Measurements from ENCODE around the gene IRX1.

The IRX1 gene

GRCh38 chr5:3595006-3595961, at the start of gene IRX1:
Gene IRX1 (plus strand): TSS chr5:3595832. CDS start chr5:3596106, 274 bp downstream.
- no peak for DNase-seq (ENCODE audit: low spot score)

- DNase-seq (ENCODE audit: low spot score): no peak
These were observed 49.6 kb upstream of the IRX1 start for GRCh38 chr5:3546028-3546427.

- DNase-seq (ENCODE audit: low spot score): no peak
These were observed 31.5 kb upstream of the IRX1 start for GRCh38 chr5:3564116-3564515.

- DNase-seq (ENCODE audit: low spot score): no peak
These were observed 30.7 kb upstream of the IRX1 start for GRCh38 chr5:3564827-3565518.

- DNase-seq (ENCODE audit: low spot score): no peak
These were observed 10.7 kb upstream of the IRX1 start for GRCh38 chr5:3584724-3585531.

GRCh38 chr5:3590161-3590966, 5.3 kb upstream of the IRX1 start:
- DNase-seq (ENCODE audit: low spot score): no peak

- no peak for DNase-seq (ENCODE audit: low spot score)
These were observed 4.4 kb upstream of the IRX1 start for GRCh38 chr5:3590967-3591900.

- DNase-seq (ENCODE audit: low spot score): no peak
These were observed 3.3 kb upstream of the IRX1 start for GRCh38 chr5:3592298-3592697.

- DNase-seq (ENCODE audit: low spot score): no peak
These were observed 1.7 kb upstream of the IRX1 start for GRCh38 chr5:3593771-3594509.

GRCh38 chr5:3594510-3595005, 1.1 kb upstream of the IRX1 start:
- no peak for DNase-seq (ENCODE audit: low spot score)

- no peak for DNase-seq (ENCODE audit: low spot score)
These were observed 711 bp downstream of the IRX1 start for GRCh38 chr5:3596261-3596825.

- no peak for DNase-seq (ENCODE audit: low spot score)
These were observed 1.2 kb downstream of the IRX1 start for GRCh38 chr5:3596857-3597166.

- DNase-seq (ENCODE audit: low spot score): no peak
These were observed 1.8 kb downstream of the IRX1 start for GRCh38 chr5:3597167-3598007.

- DNase-seq (ENCODE audit: low spot score): no peak
These were observed 2.6 kb downstream of the IRX1 start for GRCh38 chr5:3598207-3598606.

- no peak for DNase-seq (ENCODE audit: low spot score)
These were observed 3.2 kb downstream of the IRX1 start for GRCh38 chr5:3598769-3599211.

GRCh38 chr5:3599226-3600105, 3.8 kb downstream of the IRX1 start:
- DNase-seq (ENCODE audit: low spot score): no peak

All from HuH-7.5 (cell line).